Left cardiac atrium (tissue), 4 donors: ENCODE measurements around the gene SIRT1. TPM values are rescaled to one million over a fixed set of nuclear protein-coding genes. Genes with fewer than 3 reads are reported as not detected.
"Not testable (repeated sequence)": the region's sequence is repeated elsewhere in the genome, so short reads cannot be mapped to it uniquely, and the experiment has no call there.

Experiments
- ATAC-seq, 2 donors: fragments of 200-7000 bp; cut with Tn5 transposase; one replicate each; pipeline ENCODE4 v1.9.1; 2020; ENCODE audit warnings: mild to moderate bottlenecking in 2 of 2, moderate library complexity in 2 of 2
- DNase-seq: peaks from one replicate; pipeline ENCODE4 v3.0.0-alpha.2; 2020
- intact Hi-C, 2 donors: fragments of 100-400 bp; cut with DNase I; formaldehyde crosslinking; loops; one replicate each; pipeline versions ENCODE4 v1.14.1 to v1.15.1; 2022 to 2023
- long read RNA-seq: library from polyadenylated mRNA; unstranded; transcript quantifications from one replicate; pipeline ENCODE4 v2.0.0, GENCODE V29; 2021
- total RNA-seq, 2 donors: library from RNA; stranded (reverse); fragmentation: NEBNext Ultra II Directional; extraction: Animal tissue kit (Norgen Biotek cat#: 25700); gene quantifications; one replicate each; pipeline ENCODE4 v1.2.1, GENCODE V29; 2021
- donor health status: DM: no; HTN: yes; CAD: no.
- donor health status: DM: no; HTN: yes; CAD: no; lungs with severe emphysema.
- donor health status: DM: yes; HTN: yes; CAD: no.
- donor health status: Dilated cardiomyopathy.

The SIRT1 gene
- total RNA-seq, result 10 to 100 TPM; 14.1 to 14.8 TPM
- long read RNA-seq, partial matches to known transcripts, result 1 of 1 reads
- long read RNA-seq, other reads (novel, unspliced or antisense), result 0 of 1 reads

GRCh38 chr10:67884313-67884841 is at the start of gene SIRT1:
Gene SIRT1, plus strand, starts transcription at chr10:67884656. Its CDS starts 66 bp downstream, at chr10:67884722.
- ATAC-seq, result peak; percentile 94 to 96
- intact Hi-C loops, result no loop called here
- DNase-seq, result peak; percentile 98

GRCh38 chr10:67835541-67836394 is 48.7 kb upstream of the SIRT1 start:
- ATAC-seq, intact Hi-C loops, DNase-seq: not testable (repeated sequence)

- ATAC-seq, result no peak
- DNase-seq, result no peak
- intact Hi-C loops, result no loop called here
These were observed 48.0 kb upstream of the SIRT1 start for GRCh38 chr10:67836488-67836887.

GRCh38 chr10:67836972-67837371 is 47.5 kb upstream of the SIRT1 start:
- no peak for ATAC-seq
- intact Hi-C loops, result no loop called here
- no peak for DNase-seq

GRCh38 chr10:67837541-67838314 is 46.7 kb upstream of the SIRT1 start, which contains the start of gene DNAJC12:
Gene DNAJC12, minus strand, starts transcription at chr10:67838188. Its CDS starts 177 bp downstream, at chr10:67838011.
- intact Hi-C loops, result no loop called here
- DNase-seq, result no peak
- peak; percentile 88 to 96 for ATAC-seq

GRCh38 chr10:67839511-67839910 is 44.9 kb upstream of the SIRT1 start:
- intact Hi-C loops, DNase-seq, ATAC-seq: not testable (repeated sequence)

- intact Hi-C loops, result no loop called here
- ATAC-seq, result no peak
- DNase-seq, result no peak
These were observed 44.5 kb upstream of the SIRT1 start for GRCh38 chr10:67839951-67840350.

- DNase-seq (no peak), ATAC-seq (no peak)
- intact Hi-C loops, result no loop called here
These were observed 42.7 kb upstream of the SIRT1 start for GRCh38 chr10:67841737-67842136.

- intact Hi-C loops, result no loop called here
These were observed 41.2 kb upstream of the SIRT1 start for GRCh38 chr10:67843284-67843683.

GRCh38 chr10:67849331-67850011 is 35.0 kb upstream of the SIRT1 start:
- DNase-seq (peak; percentile 96), ATAC-seq (peak; percentile 99 to 100)
- intact Hi-C loops, result no loop called here

More at GRCh38 chr10:67843284-67843683, 41.2 kb upstream of the SIRT1 start:
- no peak for DNase-seq
- no peak for ATAC-seq

GRCh38 chr10:67851186-67851585 is 33.3 kb upstream of the SIRT1 start:
- DNase-seq (no peak), ATAC-seq (no peak)
- intact Hi-C loops, result no loop called here

- no peak for DNase-seq
- ATAC-seq, result no peak
- intact Hi-C loops, result no loop called here
These were observed 31.7 kb upstream of the SIRT1 start for GRCh38 chr10:67852761-67853160.

- ATAC-seq (no peak), DNase-seq (no peak)
- intact Hi-C loops, result no loop called here
These were observed 30.9 kb upstream of the SIRT1 start for GRCh38 chr10:67853512-67853911.

GRCh38 chr10:67858971-67859370 is 25.5 kb upstream of the SIRT1 start:
- DNase-seq (no peak), ATAC-seq (no peak)
- intact Hi-C loops, result no loop called here

- ATAC-seq (no peak), DNase-seq (no peak)
- intact Hi-C loops, result no loop called here
These were observed 22.6 kb upstream of the SIRT1 start for GRCh38 chr10:67861750-67862432.

- intact Hi-C loops, result no loop called here
- DNase-seq, result no peak
These were observed 21.4 kb upstream of the SIRT1 start for GRCh38 chr10:67863094-67863493.

GRCh38 chr10:67864607-67865371 is 19.7 kb upstream of the SIRT1 start:
- ATAC-seq, result no peak
- intact Hi-C loops, result no loop called here
- no peak for DNase-seq

More at GRCh38 chr10:67863094-67863493, 21.4 kb upstream of the SIRT1 start:
- no peak for ATAC-seq

GRCh38 chr10:67868132-67868531 is 16.3 kb upstream of the SIRT1 start:
- ATAC-seq (no peak), DNase-seq (no peak)
- intact Hi-C loops, result no loop called here
